Renal cortical epithelial cell (primary cell): ENCODE measurements around the gene PAX1. TPM values are rescaled to one million over a fixed set of nuclear protein-coding genes. Genes with fewer than 3 reads are reported as not detected.

ENCODE experiments used
- DNase-seq: peaks from one replicate; pipeline ENCODE4 v3.0.0-alpha.2; 2011; ENCODE audit warnings: low read depth
- total RNA-seq: library from RNA; depleted of rRNA; stranded (reverse); fragments of >200 nt; gene quantifications from 2 replicates; pipeline ENCODE4 v1.2.3, GENCODE V29; 2014

Gene PAX1
- total RNA-seq, 1 donor from 2014 or later, result 0.10 TPM

- DNase-seq, result no peak
Observed at GRCh38 chr20:21729316-21729715, 23.9 kb downstream of the PAX1 start.

GRCh38 chr20:21739161-21739560 lies 33.7 kb downstream of the PAX1 start:
- no peak for DNase-seq

GRCh38 chr20:21739682-21740081 lies 34.2 kb downstream of the PAX1 start:
- no peak for DNase-seq

GRCh38 chr20:21741266-21741665 lies 35.8 kb downstream of the PAX1 start:
- DNase-seq, result no peak

- DNase-seq, result no peak
Observed at GRCh38 chr20:21762646-21763045, 57.2 kb downstream of the PAX1 start.

GRCh38 chr20:21767200-21767738 lies 61.8 kb downstream of the PAX1 start:
- no peak for DNase-seq

GRCh38 chr20:21767739-21768223 lies 62.3 kb downstream of the PAX1 start:
- no peak for DNase-seq

Other genes starting within 250 kb of the PAX1 start
- not detected in 2 replicates for gene NKX2-2, start 191.6 kb upstream of the PAX1 start, total RNA-seq